Astrocyte (in vitro differentiated cells and primary cell): ENCODE measurements around the gene EDARADD. TPM values are rescaled to one million over a fixed set of nuclear protein-coding genes. Genes with fewer than 3 reads are reported as not detected.

Experiments used
- DNase-seq: peaks from one replicate; pipeline ENCODE4 v3.0.0-alpha.2; 2010; ENCODE audit warnings: low read depth
- FAIRE-seq: peaks from 2 replicates; lab custom pipeline; 2011; peaks lifted over from hg19 to GRCh38; lab: Jason Lieb, UNC
- H2AFZ ChIP-seq: 2 replicates; pipeline ENCODE4 v1.6.0; 2012; ENCODE audit warnings: low read depth, low read length, inconsistent platforms
- H3K27ac ChIP-seq: 2 replicates; pipeline ENCODE4 v1.5.1; 2011; ENCODE audit warnings: low read depth, low read length, inconsistent platforms
- H3K27me3 ChIP-seq: 2 replicates; pipeline ENCODE4 v1.6.0; 2011; ENCODE audit warnings: low read length, inconsistent platforms; ENCODE audit not compliant: insufficient read depth
- H3K36me3 ChIP-seq: 2 replicates; pipeline ENCODE4 v1.5.1; 2011; ENCODE audit warnings: low read length, inconsistent platforms; ENCODE audit not compliant: insufficient read depth
- H3K4me1 ChIP-seq: 2 replicates; pipeline ENCODE4 v1.5.1; 2011; ENCODE audit warnings: low read length, inconsistent platforms; ENCODE audit not compliant: insufficient read depth
- H3K4me2 ChIP-seq: 2 replicates; pipeline ENCODE4 v1.6.0; 2012; ENCODE audit warnings: low read length, inconsistent platforms
- H3K4me3 ChIP-seq: 2 replicates; pipeline ENCODE4 v1.5.1; 2011; ENCODE audit warnings: low read depth, mild to moderate bottlenecking, low read length, inconsistent platforms; ENCODE audit not compliant: insufficient read depth
- H3K79me2 ChIP-seq: 2 replicates; pipeline ENCODE4 v1.6.0; 2012; ENCODE audit warnings: mild to moderate bottlenecking, low read length, inconsistent platforms; ENCODE audit not compliant: insufficient read depth
- H3K9ac ChIP-seq: 2 replicates; pipeline ENCODE4 v1.6.0; 2012; ENCODE audit warnings: mild to moderate bottlenecking, low read length, inconsistent platforms
- H3K9me3 ChIP-seq: 2 replicates; pipeline ENCODE4 v1.5.1; 2012; ENCODE audit warnings: low read depth, mild to moderate bottlenecking, low read length, inconsistent platforms; ENCODE audit not compliant: insufficient read depth
- H4K20me1 ChIP-seq: 2 replicates; pipeline ENCODE4 v1.6.0; 2012; ENCODE audit warnings: low read length, inconsistent platforms; ENCODE audit not compliant: insufficient read depth
- H3K27ac Mint-ChIP-seq: one replicate; pipeline ENCODE4 v1.8.0; 2021; ENCODE audit warnings: mild to moderate bottlenecking, mixed read lengths; ENCODE audit not compliant: unreplicated experiment
- H3K27me3 Mint-ChIP-seq: one replicate; pipeline ENCODE4 v1.8.0; 2021; ENCODE audit warnings: low read depth, mixed read lengths; ENCODE audit not compliant: unreplicated experiment
- H3K36me3 Mint-ChIP-seq: one replicate; pipeline ENCODE4 v1.8.0; 2021; ENCODE audit warnings: low read depth, mixed read lengths; ENCODE audit not compliant: unreplicated experiment
- H3K4me1 Mint-ChIP-seq: one replicate; pipeline ENCODE4 v1.8.0; 2021; ENCODE audit warnings: low read depth, mixed read lengths; ENCODE audit not compliant: unreplicated experiment
- H3K4me3 Mint-ChIP-seq: one replicate; pipeline ENCODE4 v1.8.0; 2021; ENCODE audit warnings: mild to moderate bottlenecking, moderate library complexity, mixed read lengths; ENCODE audit not compliant: unreplicated experiment
- H3K9me3 Mint-ChIP-seq: one replicate; pipeline ENCODE4 v1.8.0; 2021; ENCODE audit warnings: mild to moderate bottlenecking, mixed read lengths; ENCODE audit not compliant: unreplicated experiment
- CTCF ChIP-seq: IDR thresholded peaks from 2 replicates; pipeline ENCODE4 v1.5.1; 2011; ENCODE audit warnings: low read depth, mild to moderate bottlenecking, inconsistent platforms, low read length, moderate library complexity; ENCODE audit not compliant: insufficient read depth
- EZH2 ChIP-seq: IDR thresholded peaks from 2 replicates; pipeline ENCODE4 v1.6.1; 2012; ENCODE audit warnings: mild to moderate bottlenecking, low read length, inconsistent platforms; ENCODE audit not compliant: insufficient read depth
- total RNA-seq: library from RNA; stranded (reverse); gene quantifications from 2 replicates; pipeline ENCODE4 v1.2.1, GENCODE V29; 2021

Gene EDARADD
- total RNA-seq, 1 donor from 2014 or later: 0.98 TPM

- Mint-ChIP-seq H3K27ac (no peak overlapping the region), H3K4me1 (no peaks in the 10 kb centered on the region), H3K27me3 (no peaks in the 10 kb centered on the region), H3K9me3 (no peaks in the 10 kb centered on the region), H3K4me3 (no peak overlapping the region), H3K36me3 (no peaks in the 10 kb centered on the region)
- Histone ChIP-seq H3K4me3 (no peak overlapping the region), H3K27ac (no peak overlapping the region), H3K27me3 (peaks cover 4% of the 10 kb centered on the region), H3K4me2 (no peak overlapping the region), H3K79me2 (no peaks in the 10 kb centered on the region), H3K9ac (no peak overlapping the region), H3K36me3 (no peaks in the 10 kb centered on the region), H4K20me1 (no peaks in the 10 kb centered on the region), H2AFZ (no peak overlapping the region), H3K4me1 (no peaks in the 10 kb centered on the region), H3K9me3 (no peaks in the 10 kb centered on the region)
- TF ChIP-seq CTCF (no peak), EZH2 (no peak)
- DNase-seq: peak; percentile 26
- FAIRE-seq: no peak
Observed at GRCh38 chr1:236494586-236495466, 100.7 kb downstream of the EDARADD start.

- no peaks in the 10 kb centered on the region for H3K79me2 ChIP-seq
- no peaks in the 10 kb centered on the region for H3K9me3 Mint-ChIP-seq
- no peaks in the 10 kb centered on the region for H3K4me1 Mint-ChIP-seq
- H4K20me1 ChIP-seq: no peaks in the 10 kb centered on the region
- no peak overlapping the region for H2AFZ ChIP-seq
- DNase-seq (no peak), FAIRE-seq (no peak)
- no peak overlapping the region for H3K27ac Mint-ChIP-seq
- H3K4me3 Mint-ChIP-seq: no peak overlapping the region
- H3K27me3 ChIP-seq: peaks cover 4% of the 10 kb centered on the region
- H3K9ac ChIP-seq: no peak overlapping the region
- no peak overlapping the region for H3K27ac ChIP-seq
- H3K4me3 ChIP-seq: no peak overlapping the region
- no peaks in the 10 kb centered on the region for H3K4me1 ChIP-seq
- TF ChIP-seq CTCF (no peak), EZH2 (no peak)
- no peaks in the 10 kb centered on the region for H3K36me3 ChIP-seq
- H3K9me3 ChIP-seq: no peaks in the 10 kb centered on the region
- H3K4me2 ChIP-seq: no peak overlapping the region
- no peaks in the 10 kb centered on the region for H3K36me3 Mint-ChIP-seq
- H3K27me3 Mint-ChIP-seq: no peaks in the 10 kb centered on the region
Observed at GRCh38 chr1:236495467-236496112, 101.5 kb downstream of the EDARADD start.
